Measurements from ENCODE around the gene KMT2B. TPM values are rescaled to one million over a fixed set of nuclear protein-coding genes. Genes with fewer than 3 reads are reported as not detected.

The KMT2B gene
- total and polyA plus RNA-seq, 2 of the 8 experiments (the other 6 are each of a cell fraction or from before 2014, with no cell fraction given), result 26.7 to 38.6 TPM

DNA sequence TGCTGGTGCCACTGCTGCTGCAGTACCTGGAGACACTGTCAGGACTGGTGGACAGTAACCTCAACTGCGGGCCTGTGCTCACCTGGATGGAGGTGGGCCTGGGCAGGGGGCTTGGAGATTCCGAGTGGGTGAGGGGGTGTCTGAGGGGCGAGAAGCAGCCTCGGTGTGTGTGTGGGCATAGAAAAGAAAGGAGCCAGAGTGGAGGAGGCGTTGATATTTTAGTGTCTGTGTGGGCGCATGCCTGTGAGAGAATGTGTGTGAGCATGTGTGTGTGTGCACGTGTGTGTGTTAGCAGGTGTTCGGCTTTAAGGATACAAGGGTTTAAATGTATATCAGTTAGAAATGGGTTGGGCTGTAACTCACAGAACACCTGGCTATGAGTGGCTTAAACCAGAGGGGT lies 61.2 kb downstream of the KMT2B start (continued):
- no peak for TF ChIP-seq TAF1 (IDR thresholded peaks at IDR 0.05; ENCODE audit: low read depth, low read length)
- TF ChIP-seq BRCA1 (IDR thresholded peaks at IDR 0.05; ENCODE audit: low read depth, low read length), result no peak
- TF ChIP-seq, protein P1, sequence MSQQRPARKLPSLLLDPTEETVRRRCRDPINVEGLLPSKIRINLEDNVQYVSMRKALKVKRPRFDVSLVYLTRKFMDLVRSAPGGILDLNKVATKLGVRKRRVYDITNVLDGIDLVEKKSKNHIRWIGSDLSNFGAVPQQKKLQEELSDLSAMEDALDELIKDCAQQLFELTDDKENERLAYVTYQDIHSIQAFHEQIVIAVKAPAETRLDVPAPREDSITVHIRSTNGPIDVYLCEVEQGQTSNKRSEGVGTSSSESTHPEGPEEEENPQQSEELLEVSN (IDR thresholded peaks at IDR 0.05), result no peak
- TF ChIP-seq KDM4A (IDR thresholded peaks at IDR 0.05; ENCODE audit: low read depth, low read length, severe bottlenecking), result no peak
- TF ChIP-seq CTBP2 (IDR thresholded peaks at IDR 0.05; ENCODE audit: borderline replicate concordance, insufficient read depth, insufficient read length, low read length), result no peak
- no peak for TF ChIP-seq EP300 (IDR thresholded peaks at IDR 0.05; ENCODE audit: borderline replicate concordance in 1 of 2, low read depth in 2 of 2, low read length in 2 of 2)
- TF ChIP-seq, protein P2, sequence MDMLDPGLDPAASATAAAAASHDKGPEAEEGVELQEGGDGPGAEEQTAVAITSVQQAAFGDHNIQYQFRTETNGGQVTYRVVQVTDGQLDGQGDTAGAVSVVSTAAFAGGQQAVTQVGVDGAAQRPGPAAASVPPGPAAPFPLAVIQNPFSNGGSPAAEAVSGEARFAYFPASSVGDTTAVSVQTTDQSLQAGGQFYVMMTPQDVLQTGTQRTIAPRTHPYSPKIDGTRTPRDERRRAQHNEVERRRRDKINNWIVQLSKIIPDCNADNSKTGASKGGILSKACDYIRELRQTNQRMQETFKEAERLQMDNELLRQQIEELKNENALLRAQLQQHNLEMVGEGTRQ (IDR thresholded peaks at IDR 0.05; ENCODE audit: low read length), result no peak

Measured in H1 (cell line).